ENCODE results near the gene CPNE7.

Gene CPNE7

DNA sequence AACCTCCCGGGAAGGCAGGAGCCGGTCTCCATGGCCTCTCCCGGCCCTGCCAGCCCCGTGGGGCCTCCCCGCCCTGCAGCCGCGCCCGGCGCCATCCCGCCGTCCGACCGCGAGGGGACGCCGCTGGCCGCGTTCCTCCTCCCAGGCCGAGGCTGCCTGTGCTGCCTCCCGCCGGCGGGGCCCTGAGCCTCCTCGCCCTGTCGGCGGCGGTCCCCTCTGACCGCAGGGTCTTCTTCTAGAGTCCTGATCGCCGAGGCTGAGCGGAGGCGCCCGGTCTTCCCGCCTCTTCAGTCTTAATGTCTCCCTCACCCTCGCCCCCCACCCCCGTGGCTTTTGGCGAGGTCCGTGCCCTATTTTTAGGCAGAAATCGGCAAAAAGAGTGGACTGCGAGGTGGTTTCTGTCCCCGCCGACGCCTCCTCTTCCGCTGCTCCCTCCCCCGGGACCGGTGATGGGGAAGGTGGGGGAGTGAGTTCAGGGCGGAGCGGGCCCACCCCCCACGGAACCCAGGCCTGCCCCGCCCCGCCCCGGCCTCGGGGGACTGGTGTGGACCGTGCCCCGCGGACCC lies 794 bp upstream of the CPNE7 start:
- peak overlapping the region; percentile 30 for H3K27ac ChIP-seq (ENCODE audit: low read length)
- peaks cover 13% of the 10 kb centered on the region for H3K4me1 ChIP-seq (ENCODE audit: low read length)
- H3K36me3 ChIP-seq (replicated peaks; ENCODE audit: low read depth, low read length) = peaks cover 8% of the 10 kb centered on the region
- H3K9me3 ChIP-seq (ENCODE audit: insufficient read depth, low read length) = no peaks in the 10 kb centered on the region
- H4K20me1 ChIP-seq (ENCODE audit: insufficient read depth, low read length) = no peaks in the 10 kb centered on the region
- H3K27me3 ChIP-seq (ENCODE audit: low read depth, low read length) = no peaks in the 10 kb centered on the region
- peak overlapping the region; percentile 98 for H3K4me3 ChIP-seq (ENCODE audit: low read length)
- H3K79me2 ChIP-seq (ENCODE audit: low read length) = peaks cover 25% of the 10 kb centered on the region
- peak overlapping the region; percentile 84 for H3K9ac ChIP-seq (ENCODE audit: low read length)
- no peak for TF ChIP-seq EZH2phosphoT487 (IDR thresholded peaks at IDR 0.05; ENCODE audit: low read depth)
- TF ChIP-seq, protein P1, sequence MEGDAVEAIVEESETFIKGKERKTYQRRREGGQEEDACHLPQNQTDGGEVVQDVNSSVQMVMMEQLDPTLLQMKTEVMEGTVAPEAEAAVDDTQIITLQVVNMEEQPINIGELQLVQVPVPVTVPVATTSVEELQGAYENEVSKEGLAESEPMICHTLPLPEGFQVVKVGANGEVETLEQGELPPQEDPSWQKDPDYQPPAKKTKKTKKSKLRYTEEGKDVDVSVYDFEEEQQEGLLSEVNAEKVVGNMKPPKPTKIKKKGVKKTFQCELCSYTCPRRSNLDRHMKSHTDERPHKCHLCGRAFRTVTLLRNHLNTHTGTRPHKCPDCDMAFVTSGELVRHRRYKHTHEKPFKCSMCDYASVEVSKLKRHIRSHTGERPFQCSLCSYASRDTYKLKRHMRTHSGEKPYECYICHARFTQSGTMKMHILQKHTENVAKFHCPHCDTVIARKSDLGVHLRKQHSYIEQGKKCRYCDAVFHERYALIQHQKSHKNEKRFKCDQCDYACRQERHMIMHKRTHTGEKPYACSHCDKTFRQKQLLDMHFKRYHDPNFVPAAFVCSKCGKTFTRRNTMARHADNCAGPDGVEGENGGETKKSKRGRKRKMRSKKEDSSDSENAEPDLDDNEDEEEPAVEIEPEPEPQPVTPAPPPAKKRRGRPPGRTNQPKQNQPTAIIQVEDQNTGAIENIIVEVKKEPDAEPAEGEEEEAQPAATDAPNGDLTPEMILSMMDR (IDR thresholded peaks at IDR 0.05; ENCODE audit: low read depth, low read length) = peak; percentile 72
- H3K4me2 ChIP-seq (ENCODE audit: low read length) = peak overlapping the region; percentile 99
- peak overlapping the region; percentile 62 for H2AFZ ChIP-seq (ENCODE audit: low read depth, low read length)

- no peaks in the 10 kb centered on the region for H3K9me3 ChIP-seq (ENCODE audit: insufficient read depth, low read length)
- no peak for TF ChIP-seq EZH2phosphoT487 (IDR thresholded peaks at IDR 0.05; ENCODE audit: low read depth)
- TF ChIP-seq, protein P1 (IDR thresholded peaks at IDR 0.05; ENCODE audit: low read depth, low read length) = no peak
- H3K4me3 ChIP-seq (ENCODE audit: low read length) = peak overlapping the region; percentile 98
- H3K4me1 ChIP-seq (ENCODE audit: low read length) = peaks cover 13% of the 10 kb centered on the region
- H3K27me3 ChIP-seq (ENCODE audit: low read depth, low read length) = no peaks in the 10 kb centered on the region
- no peak overlapping the region for H3K27ac ChIP-seq (ENCODE audit: low read length)
- H4K20me1 ChIP-seq (ENCODE audit: insufficient read depth, low read length) = no peaks in the 10 kb centered on the region
- H3K9ac ChIP-seq (ENCODE audit: low read length) = peak overlapping the region; percentile 91
- peaks cover 25% of the 10 kb centered on the region for H3K79me2 ChIP-seq (ENCODE audit: low read length)
- peak overlapping the region; percentile 83 for H3K4me2 ChIP-seq (ENCODE audit: low read length)
- peaks cover 8% of the 10 kb centered on the region for H3K36me3 ChIP-seq (replicated peaks; ENCODE audit: low read depth, low read length)
- no peak overlapping the region for H2AFZ ChIP-seq (ENCODE audit: low read depth, low read length)
Measured at GRCh38 chr16:89576153-89577054, 846 bp downstream of the CPNE7 start.

DNA sequence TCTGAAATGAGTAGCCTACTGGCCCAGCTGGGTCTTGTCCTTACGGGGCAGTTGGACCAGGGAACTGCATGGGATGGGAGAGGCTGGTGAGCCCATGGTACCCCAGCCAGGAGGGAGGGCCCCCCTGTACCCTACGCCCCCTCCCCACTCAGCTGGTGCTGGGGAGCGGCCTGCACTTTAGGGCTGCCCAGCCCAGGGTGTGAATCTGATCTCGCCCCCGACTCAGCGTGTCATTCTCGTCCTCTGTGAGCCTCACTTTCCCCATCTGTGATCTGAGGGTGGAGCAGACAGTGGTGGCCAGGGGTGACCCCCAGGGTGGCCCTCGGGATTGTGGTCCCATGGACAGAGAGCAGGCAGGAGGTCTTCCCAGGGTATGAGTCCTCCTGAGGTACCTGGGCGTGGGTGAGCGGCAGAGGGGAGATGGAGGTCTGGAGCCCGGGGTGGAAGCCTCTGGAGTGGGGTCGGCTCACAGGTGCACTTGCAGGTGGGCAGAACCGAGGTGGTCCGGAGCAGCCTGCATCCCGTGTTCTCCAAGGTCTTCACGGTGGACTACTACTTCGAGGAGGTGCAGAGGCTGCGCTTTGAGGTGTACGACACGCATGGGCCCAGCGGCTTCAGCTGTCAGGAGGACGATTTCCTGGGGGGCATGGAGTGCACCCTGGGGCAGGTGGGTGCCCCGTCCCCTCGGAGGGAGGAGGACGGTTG lies 1.6 kb downstream of the CPNE7 start:
- no peak for TF ChIP-seq EZH2phosphoT487 (IDR thresholded peaks at IDR 0.05; ENCODE audit: low read depth)
- TF ChIP-seq, protein P1 (IDR thresholded peaks at IDR 0.05; ENCODE audit: low read depth, low read length) = no peak
- Histone ChIP-seq H3K36me3 (replicated peaks; ENCODE audit: low read depth, low read length) (peaks cover 8% of the 10 kb centered on the region), H4K20me1 (ENCODE audit: insufficient read depth, low read length) (no peaks in the 10 kb centered on the region), H3K9ac (ENCODE audit: low read length) (no peak overlapping the region), H3K79me2 (ENCODE audit: low read length) (peaks cover 25% of the 10 kb centered on the region), H3K27ac (ENCODE audit: low read length) (no peak overlapping the region), H3K4me1 (ENCODE audit: low read length) (peaks cover 13% of the 10 kb centered on the region), H2AFZ (ENCODE audit: low read depth, low read length) (no peak overlapping the region), H3K4me2 (ENCODE audit: low read length) (no peak overlapping the region), H3K9me3 (ENCODE audit: insufficient read depth, low read length) (no peaks in the 10 kb centered on the region), H3K4me3 (ENCODE audit: low read length) (no peak overlapping the region), H3K27me3 (ENCODE audit: low read depth, low read length) (no peaks in the 10 kb centered on the region)

DNA sequence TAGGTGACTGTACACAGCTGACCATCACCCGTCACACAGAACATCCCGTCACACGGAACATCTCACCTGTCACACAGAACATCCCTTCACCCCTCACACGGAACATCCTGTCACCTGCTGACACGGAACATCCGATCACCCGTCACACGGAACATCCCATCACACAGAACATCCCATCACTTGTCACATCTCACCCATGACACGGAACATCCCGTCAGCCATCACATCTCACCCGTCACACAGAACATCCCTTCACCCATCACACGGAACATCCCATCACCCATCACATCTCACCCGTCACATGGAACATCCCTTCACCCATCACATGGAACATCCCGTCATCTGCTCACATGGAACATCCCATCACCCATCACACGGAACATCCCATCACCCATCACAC lies 3.8 kb downstream of the CPNE7 start:
- H3K27ac ChIP-seq (ENCODE audit: low read length) = no peak overlapping the region
- H3K36me3 ChIP-seq (replicated peaks; ENCODE audit: low read depth, low read length) = peaks cover 8% of the 10 kb centered on the region
- no peak for TF ChIP-seq EZH2phosphoT487 (IDR thresholded peaks at IDR 0.05; ENCODE audit: low read depth)
- TF ChIP-seq, protein P1 (IDR thresholded peaks at IDR 0.05; ENCODE audit: low read depth, low read length) = no peak

More for the DNA sequence above, 3.8 kb downstream of the CPNE7 start:
- H3K79me2 ChIP-seq (ENCODE audit: low read length) = peaks cover 25% of the 10 kb centered on the region
- H3K4me3 ChIP-seq (ENCODE audit: low read length) = no peak overlapping the region
- H3K4me1 ChIP-seq (ENCODE audit: low read length) = peaks cover 7% of the 10 kb centered on the region; the same call in 1 of the 2 replicates
- no peaks in the 10 kb centered on the region for H4K20me1 ChIP-seq (ENCODE audit: insufficient read depth, low read length)
- no peak overlapping the region for H3K4me2 ChIP-seq (ENCODE audit: low read length)
- no peak overlapping the region for H2AFZ ChIP-seq (ENCODE audit: low read depth, low read length)
- no peaks in the 10 kb centered on the region for H3K27me3 ChIP-seq (ENCODE audit: low read depth, low read length)
- no peak overlapping the region for H3K9ac ChIP-seq (ENCODE audit: low read length)
- H3K9me3 ChIP-seq (ENCODE audit: insufficient read depth, low read length) = no peaks in the 10 kb centered on the region
